HG02943 (cell line): Measurements from ENCODE around the gene NAPA.

Experiments used
- ATAC-seq: cut with Tn5 transposase; IDR thresholded peaks from one replicate; pipeline ENCODE4 v1.9.1; 2021; ENCODE audit warnings: mild to moderate bottlenecking, low read depth, moderate library complexity; ENCODE audit not compliant: unreplicated experiment

Gene NAPA

GRCh38 chr19:47503826-47504150, 11.1 kb downstream of the NAPA start:
- ATAC-seq: no peak

DNA sequence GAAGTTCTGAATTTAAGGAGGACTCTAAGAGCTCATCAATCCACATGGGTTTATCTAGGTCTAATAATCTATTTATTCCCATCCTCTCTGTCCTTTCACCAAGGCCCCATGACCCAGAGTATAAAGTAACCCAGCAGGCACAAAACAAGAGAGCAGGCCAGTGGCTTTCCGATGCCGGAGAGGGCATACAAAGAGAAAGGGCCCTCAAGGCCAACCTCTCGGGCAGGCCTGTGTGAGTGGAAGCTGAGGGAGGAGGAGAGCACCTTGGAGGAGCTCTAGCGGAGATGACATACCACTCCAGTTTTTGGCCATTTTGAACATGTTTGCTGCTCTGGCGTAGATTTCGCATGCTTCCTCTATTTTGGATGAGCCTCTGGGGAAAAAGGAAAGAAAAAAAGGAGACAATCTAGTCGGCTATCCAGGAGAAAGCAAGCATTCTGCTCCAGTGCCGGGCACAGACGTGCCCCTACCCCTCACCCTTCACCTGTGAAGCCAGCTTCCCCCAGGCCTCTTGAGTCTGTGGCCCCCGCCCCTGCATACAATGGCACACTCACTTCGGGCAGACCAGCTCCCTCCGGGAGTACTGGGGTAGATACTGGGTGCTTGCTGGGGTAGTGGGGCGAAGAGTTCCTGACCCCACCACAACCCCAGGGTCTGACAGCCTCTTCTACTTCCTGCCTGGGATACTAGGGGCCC, 11.6 kb downstream of the NAPA start:
- ATAC-seq: no peak

DNA sequence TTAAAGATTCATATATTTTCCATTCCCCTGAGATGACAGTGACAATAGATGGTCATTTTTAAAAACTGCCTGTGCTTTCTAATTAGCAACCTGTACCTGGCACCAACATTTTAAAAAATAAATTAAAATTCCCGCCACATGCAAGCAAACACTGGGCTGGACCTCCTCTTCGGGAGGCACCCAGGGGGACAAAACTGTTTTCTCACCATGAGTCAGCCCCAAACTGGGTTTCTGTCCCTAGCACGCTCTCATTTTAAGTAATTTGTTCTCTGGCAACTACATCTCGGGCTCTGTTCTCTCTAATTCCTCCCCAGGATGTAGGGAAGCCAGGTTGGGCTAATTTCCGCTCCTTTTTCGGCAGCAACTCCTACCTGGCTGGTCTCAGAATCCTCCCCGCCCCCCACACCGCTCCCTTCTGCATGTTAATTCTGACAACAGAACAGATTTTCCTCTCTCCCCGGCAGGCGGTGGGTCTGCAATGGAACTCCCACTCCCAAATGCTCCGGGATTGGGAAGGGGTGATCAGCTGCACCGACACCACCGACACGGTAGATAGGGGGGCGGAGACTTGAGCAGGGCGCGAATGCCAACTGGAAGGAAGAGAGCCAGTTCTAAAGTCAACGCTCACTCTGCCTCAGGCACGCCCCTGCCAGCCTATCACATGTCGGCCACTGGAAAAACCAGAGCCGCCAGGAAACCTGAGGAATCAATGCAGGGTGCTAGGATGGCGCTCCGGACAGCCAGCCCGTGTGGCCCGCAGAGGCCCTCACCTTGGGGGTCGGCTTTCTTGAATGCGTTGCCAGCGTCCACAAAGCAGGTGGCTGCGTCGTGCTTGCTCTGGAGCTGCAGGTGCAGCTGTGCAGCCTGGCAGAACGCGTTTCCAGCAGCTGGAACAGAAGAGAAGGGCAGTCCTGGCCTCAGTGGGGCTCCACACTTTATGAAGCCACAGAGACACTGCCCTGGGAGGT, 14.7 kb downstream of the NAPA start:
- no peak for ATAC-seq

DNA sequence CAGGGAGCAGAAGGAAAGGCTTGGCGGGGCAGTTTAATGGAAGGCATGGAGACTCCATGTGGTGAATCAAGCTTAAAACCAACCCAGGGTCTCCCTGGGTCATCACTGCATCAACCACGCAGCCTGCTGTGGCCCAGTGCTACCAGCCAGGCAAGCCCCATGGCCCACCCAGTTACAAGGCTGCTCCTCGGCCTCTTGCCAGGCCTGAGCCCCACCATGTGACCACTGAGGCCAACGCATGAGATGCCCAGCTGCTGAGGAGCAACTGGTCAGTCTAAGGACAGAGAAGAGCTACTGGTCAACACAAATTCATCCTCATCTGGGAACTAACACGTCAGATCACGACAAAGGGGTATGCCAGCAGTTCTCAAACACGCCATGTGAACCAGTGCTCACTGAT, 15.5 kb downstream of the NAPA start:
- ATAC-seq: no peak

DNA sequence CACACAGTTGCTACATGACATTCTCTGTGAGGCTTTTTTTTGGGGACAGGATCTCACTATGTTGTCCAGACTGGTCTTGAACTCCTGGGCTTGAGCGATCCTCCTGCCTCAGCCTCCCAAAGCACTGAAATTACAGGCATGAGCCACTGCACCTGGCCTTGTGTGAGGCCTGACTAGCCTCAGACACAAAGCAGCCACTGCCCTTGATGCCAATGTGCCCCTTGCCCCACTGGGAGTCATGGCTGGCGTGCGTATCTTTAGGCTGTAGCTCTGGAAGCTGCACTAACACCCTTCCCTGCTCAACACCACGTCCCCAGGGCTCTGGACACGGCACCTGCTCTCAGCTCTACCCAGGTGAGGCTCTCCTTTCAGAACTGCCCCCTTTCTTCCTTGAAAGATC, 16.3 kb downstream of the NAPA start:
- no peak for ATAC-seq

DNA sequence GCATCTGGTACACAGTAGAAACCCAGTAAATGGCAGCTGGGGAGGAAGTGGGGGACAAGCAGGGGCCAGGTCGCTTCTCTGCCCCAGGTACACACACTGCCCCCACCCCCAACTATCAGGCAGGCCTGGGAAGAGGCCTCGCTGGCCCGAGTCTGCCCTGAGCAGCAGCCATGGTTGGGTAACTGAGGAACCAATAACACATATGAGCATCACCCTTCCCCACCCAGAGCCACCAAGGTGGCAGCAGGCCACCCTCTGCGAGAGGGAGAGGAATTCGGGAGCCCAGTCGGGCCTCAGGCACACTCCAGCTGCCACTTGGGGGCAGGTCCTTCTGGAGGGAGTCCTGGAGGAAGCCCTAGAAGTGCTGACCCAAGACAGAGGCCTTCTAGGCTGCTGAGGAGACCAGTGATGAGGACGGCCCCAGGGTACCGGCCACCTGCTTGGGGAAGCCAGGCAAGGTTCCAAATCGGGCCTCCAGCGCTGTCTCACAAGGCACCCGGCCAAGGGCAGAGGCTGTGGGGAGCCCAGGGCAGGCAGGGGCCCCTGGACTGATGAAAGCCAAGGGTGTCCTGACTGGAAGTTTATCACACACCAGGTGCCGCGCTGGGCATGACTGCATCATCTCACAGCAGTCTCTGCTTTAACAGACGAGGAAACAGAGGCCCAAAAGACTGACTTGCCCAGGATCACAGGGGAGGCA, 16.9 kb downstream of the NAPA start:
- ATAC-seq: no peak

DNA sequence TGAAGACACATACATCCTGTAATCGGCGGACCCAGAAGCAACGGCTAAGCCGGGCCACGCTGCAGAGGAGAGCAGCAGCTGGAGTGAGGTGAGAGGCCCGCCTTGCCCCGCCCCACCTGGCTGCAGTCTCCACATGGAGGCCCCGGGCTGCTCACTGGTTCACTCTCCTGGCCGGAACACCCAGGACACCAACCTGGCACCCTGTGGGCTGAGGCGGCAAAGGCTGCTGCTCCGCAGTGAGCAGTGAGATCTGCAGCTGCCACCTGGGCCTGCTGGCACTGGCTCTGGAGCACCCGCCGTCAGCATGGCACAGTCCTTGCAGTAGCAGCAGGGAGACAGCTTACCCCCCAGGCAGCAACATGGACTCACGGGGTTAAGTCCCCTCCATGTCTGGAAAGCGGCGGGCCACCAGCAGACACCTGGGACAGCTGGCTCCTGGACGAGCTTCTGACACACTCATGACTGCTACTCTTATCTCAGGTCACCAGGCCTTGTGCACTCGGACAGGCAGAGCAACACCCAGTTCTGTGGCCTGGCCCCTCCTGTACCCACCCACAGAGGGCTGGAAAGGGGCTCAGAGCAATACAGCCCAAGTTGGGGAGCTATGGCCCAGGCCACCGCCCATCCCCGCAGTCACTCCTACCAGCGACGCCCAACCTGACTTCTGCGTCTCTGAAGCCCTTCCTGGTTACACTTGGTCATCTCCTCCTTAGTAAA, 17.7 kb downstream of the NAPA start:
- no peak for ATAC-seq

GRCh38 chr19:47495478-47496372, 19.1 kb downstream of the NAPA start:
- ATAC-seq: no peak

DNA sequence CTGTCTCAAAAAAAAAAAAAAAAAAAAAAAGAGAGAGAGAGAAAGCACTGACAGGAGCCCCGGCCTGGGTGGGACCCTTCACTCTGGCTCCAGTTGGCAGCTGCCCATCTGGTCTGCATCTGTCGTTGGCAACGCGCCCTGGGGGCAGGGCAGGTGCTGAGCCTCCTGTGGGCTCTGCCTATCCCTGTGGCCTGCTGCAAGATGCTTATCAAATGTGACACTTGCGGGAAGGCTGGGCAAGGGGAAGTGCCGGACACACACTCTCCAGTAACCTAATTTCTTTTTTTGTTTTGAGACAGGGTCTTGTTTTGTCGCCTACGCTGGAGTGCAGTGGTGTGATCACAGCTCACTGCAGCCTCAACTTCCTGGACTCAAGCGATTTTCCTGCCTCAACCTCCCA, 20.1 kb downstream of the NAPA start:
- ATAC-seq: no peak

DNA sequence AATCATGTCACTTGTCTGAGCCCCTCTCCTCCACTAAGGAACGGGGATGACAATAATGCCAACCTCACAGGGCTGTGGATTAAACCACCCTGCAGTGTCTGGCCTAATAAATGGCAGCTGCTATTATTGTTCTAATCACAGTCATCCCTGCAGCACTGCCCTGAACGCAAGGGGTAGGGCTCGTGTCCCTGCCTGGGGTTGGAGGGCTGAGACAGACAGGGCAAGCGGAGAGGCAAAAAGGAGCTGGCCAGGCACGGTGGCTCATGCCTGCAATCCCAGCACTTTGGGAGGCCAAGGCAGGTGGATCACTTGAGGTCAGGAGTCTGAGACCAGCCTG, 20.7 kb downstream of the NAPA start:
- no peak for ATAC-seq

- no peak for ATAC-seq
Measured at GRCh38 chr19:47493378-47494210, 21.3 kb downstream of the NAPA start.

GRCh38 chr19:47492571-47493377, 22.1 kb downstream of the NAPA start:
- no peak for ATAC-seq

DNA sequence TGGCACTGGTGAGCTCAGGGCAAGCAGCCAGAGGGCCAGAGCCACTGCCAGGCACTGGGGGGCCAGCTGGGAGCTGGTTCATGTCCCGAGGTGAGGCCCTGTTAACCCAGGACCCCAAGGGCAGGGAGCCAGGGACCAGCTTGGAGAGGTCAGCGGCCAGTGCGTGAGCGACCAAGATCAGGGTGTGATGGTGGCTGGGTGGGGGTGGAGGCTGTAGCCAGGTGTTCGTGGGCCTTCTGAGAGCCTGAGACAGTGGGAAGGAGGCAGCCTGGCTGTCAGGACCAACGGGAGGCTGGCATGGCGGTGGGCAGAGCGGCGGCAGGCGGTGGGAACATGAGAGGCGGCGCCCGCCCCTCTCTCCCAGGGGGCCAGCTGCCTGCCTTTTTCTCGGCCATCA, 22.7 kb downstream of the NAPA start:
- no peak for ATAC-seq

DNA sequence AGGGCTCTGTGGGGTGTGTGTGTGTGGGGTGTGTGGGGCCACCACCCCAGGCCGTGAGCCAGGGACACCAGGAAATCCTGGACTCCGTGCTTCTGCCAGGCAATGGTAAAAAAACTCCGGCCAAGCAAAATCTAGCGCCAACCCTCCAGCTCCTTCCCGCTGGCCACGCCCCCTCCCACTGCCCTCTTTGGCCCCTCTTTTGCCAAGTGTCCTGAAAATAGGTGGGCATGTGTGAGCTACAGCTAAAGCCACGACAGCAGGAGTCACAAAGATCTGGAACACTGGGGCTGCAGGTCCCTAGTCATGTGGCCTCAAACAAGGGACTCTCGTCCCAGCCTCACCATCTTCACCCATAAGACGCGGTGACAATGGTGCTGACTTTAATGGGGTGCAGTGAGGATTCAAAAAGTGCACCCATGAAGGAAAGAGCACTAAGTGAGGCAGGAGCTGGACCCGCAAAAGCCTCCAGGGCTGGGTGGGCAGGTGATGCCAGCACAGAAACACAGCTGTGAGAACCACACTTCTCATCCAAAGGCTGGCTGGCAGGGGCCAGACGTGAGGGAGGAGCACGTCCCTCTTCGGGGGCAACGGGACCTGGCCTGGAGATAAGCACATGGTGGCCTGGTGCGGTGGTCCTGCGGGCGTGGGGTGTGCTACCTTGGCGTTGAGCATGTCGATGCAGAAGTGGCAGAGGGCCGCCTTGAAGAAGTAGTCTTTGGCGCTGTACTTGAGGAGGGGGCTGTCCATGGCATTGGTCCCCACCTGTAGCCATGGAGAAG, 23.3 kb downstream of the NAPA start:
- ATAC-seq: no peak

DNA sequence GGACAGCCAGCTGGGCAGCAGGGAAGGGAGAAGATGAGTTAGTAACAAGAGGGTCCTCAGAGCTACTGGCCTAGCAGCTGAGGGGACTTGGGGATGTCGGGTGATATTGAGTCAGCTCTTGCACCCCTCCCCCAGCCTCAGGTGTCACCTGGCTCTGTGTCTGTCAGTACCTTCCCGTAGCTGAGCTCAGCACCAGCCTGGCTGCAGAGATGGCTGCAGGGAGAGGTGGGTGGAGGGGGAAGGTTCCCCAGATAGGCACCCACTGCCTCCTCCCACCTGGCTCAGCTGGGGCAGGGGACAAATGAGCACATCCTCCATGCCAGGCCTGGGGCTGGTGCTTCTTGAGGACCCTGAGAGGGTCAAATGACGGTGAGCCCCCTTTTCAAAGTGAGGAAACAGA, 24.0 kb downstream of the NAPA start:
- no peak for ATAC-seq

GRCh38 chr19:47490031-47490430, 24.8 kb downstream of the NAPA start:
- ATAC-seq: no peak
